Gastroesophageal sphincter (tissue), 3 donors: Measurements from ENCODE around the gene MLLT3.

ENCODE experiments used
- CTCF ChIP-seq, 4 experiments: fragments of 200-600 bp in 2 of 4; fragments of 450-650 bp in 2 of 4; sonication (generic) in 1 of 4; IDR thresholded peaks; one replicate each; pipeline ENCODE4 v1.5.1; 2017 to 2019; ENCODE audit warnings: antibody characterized with exemption in 4 of 4, mild to moderate bottlenecking in 2 of 4, moderate library complexity in 2 of 4
- POLR2A ChIP-seq, 2 donors: fragments of 450-650 bp; IDR thresholded peaks; one replicate each; pipeline ENCODE4 v1.6.1; 2017; ENCODE audit warnings: antibody characterized with exemption in 2 of 2, mild to moderate bottlenecking in 2 of 2, moderate library complexity in 1 of 2
- POLR2AphosphoS5 ChIP-seq: sonication (generic); formaldehyde crosslinking; IDR thresholded peaks from one replicate; pipeline ENCODE4 v1.6.1; 2017; ENCODE audit warnings: antibody characterized with exemption

GRCh38 chr9:20357037-20357432 is 265.3 kb downstream of the MLLT3 start:
- no peak for TF ChIP-seq CTCF (IDR thresholded peaks at IDR 0.05)
- TF ChIP-seq POLR2A (IDR thresholded peaks at IDR 0.05) = no peak
- TF ChIP-seq POLR2AphosphoS5 = no peak
